ENCODE data around the gene SLC9A9.

SLC9A9 gene

DNA sequence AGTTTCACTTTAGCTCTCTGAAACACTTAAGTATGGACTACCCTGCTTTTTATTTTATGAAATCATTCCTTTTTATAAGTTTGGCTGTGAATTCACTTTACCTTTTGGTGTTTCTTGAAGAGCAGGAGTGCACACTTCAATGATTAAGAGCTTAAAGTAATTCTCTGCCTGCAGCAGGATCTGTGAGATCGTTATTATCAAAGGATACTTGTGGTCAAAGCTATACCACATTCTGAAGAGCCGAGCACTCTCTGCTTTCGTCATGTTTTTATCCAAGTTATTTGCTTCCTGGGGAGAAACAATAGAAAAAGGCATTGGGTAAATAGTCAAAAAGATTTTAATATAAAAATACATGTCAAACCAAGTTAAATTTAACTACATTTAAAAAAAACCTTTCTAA, 485.0 kb downstream of the SLC9A9 start:
- no peak for DNase-seq (ENCODE audit: low read depth in 2 of 2, low spot score in 1 of 2)

DNA sequence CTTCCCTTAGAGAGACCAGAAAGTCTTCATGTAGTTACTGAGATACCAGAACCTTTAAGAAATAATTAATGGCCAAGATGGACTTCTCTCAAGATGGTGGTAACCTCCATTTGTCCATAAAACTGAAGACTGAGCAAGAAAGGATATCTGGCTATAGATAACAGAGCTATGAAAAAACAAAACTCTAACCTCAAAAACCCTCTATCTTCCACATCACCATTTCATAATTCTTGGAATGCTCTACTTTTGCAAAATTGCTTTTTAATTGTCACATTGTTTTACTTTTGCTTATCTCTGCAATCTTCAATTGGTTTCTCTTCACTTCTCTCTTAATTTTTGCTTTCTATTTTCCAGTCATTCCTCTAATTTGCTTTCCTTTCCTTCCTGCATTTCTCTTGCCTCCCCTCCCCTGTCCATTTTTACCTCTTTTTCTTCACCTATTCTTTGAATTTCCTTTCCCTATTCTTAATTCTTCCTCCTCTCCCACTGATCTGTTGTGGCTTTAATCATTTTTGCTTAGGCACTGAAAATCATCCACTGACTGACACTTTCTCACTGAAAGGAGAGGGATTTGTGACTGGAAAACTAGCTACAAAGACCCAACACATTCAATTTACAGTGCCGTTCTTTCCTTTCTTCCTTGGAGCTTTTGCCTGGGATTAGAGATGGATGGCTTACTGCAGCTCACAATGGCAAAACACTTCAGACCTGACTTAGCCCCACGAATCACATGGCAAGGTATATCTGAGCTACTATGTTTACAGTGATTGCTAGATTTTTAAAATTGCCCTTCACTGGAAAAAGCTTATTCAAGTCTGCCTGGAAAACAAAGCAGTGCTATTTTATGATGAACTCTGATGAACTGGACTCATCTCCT, 485.9 kb downstream of the SLC9A9 start:
- no peak for DNase-seq (ENCODE audit: low read depth in 2 of 2, low spot score in 1 of 2)

DNA sequence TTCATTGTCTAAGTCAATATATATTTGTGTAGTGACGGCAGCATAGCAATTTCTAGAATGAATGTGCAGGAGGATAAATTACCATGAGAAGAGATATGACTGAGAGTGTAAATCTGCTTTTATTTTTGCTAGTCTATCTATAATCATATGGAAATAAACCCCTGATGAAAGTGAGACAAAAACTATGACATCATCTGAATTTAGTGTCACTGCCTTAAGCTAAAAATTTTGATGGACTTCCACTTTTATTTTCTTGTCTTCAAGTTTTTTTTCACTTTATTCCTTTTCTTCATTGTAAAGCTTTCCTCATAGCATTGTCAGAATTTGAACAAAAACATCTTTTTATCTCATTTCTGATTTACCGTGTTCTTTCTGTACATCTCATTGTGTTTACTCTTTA, 486.7 kb downstream of the SLC9A9 start:
- no peak for DNase-seq (ENCODE audit: low read depth in 2 of 2, low spot score in 1 of 2)

DNA sequence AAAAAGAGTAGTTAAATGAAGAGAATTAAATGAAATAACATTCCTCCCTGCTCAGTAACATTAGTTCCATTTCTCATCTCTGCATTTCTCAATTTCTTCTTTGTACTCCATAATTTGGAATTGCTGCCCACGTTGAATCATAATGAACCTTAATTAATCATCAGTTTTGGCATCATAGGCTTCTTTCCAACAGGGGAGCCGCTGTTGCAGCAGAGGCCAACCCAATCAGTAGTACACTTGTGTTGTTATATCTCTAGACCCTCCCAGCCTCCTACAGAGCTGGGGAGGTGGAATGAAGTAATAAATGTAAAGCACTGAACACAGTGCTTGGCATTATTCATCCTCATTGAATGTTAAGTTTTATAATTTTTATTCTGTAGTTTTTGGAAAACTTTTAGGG, 488.0 kb downstream of the SLC9A9 start:
- DNase-seq (ENCODE audit: low read depth in 2 of 2, low spot score in 1 of 2): no peak

DNA sequence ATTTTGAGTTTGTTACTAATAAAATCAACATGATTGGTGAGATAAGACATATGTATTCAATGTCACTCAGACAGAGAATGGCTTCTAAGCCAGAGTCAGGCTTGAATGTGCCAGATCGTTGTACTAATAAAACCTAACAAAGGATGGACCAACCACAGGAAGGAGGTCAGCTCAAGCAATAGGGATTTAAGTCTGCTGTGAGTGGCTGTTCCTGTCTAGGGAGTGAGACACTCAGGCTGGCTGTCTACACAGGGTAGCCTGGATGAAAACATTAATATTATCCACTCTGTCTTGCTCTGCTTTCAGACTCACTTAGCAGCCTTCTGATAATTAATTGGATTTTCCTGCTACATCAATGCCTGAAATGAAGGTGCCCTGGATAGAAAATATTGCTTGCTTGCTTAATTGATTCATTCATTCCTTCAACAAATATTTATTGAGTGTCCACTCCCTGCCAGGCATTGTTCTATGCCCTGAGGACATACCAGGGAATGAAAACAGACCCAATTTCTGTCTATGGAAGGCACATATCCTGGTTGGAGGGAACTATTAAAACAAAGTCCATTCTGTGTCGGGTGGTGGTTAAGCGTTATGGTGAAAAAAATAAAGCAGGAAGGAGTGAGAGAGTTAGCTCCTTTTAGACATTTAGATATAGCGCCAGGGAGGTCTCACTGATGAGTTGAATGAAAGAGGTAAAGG, 489.3 kb downstream of the SLC9A9 start:
- DNase-seq (ENCODE audit: low read depth in 2 of 2, low spot score in 1 of 2): no peak

DNA sequence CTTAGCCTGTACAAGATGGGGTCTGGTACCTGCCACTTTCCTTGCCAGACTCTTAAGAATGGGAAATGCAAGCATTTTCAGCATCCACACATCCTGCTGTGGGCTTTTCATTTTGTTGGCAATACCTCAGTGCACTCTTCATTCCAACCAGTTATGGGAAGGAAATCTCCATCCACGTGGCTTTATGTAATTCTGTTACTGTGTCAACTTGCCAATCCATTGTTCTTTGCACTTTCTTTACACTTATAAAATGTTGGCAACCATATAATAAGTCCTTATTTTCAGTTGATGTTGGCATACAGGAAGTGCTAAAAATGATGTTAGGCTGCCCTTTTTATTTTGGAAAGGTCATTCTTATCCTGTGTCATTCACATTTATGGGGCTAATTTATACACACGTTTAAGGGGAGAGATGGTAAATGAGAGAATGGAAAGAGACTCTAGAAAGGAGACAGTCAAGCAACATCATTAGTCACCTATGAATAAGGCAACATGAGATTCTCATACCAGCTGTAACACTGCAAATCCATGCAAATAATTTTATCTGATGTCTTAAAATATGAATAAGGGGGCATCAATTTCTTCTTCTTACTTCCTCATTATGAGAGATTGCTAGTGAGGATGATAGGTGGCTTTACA, 490.0 kb downstream of the SLC9A9 start:
- no peak for DNase-seq (ENCODE audit: low read depth in 2 of 2, low spot score in 1 of 2)

DNA sequence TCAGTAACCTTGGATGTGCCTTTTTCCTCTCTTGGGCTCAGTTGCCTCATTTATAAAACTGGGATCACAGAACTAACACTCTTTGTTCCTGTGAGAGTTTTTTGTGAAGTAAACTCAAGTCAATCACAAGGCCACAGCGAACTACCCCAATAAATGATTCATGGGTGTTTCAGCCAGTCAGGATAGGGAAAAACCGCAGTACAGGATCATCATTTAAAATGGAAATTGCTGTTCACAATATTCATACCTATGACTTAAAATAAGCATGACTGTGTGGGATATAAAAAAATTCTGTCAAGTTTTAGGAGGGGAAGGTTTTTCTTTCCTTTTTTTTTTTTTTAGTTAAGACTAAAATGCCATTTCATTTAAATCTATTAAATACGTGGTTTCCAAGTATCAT, 490.6 kb downstream of the SLC9A9 start:
- DNase-seq (ENCODE audit: low read depth in 2 of 2, low spot score in 1 of 2): no peak

DNA sequence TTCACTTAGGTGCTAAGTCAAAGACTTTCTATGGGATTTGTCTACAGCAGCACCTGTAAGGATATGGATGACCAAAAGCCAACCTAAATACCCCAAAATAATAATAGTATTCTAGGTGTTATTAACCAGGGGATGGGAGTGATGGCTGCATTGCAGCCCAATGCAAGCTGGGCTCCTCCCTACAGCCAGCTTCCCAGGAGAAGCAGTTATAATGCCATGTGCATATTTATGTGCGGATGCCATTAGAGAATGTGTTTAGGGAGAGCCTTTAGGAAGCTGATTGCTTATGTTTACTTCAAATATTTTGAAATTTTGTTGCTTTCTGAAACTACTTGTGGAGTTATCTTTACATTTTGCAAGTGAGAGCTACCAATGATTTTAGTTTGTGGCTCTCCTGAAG, 491.4 kb downstream of the SLC9A9 start:
- no peak for DNase-seq (ENCODE audit: low read depth in 2 of 2, low spot score in 1 of 2)

DNA sequence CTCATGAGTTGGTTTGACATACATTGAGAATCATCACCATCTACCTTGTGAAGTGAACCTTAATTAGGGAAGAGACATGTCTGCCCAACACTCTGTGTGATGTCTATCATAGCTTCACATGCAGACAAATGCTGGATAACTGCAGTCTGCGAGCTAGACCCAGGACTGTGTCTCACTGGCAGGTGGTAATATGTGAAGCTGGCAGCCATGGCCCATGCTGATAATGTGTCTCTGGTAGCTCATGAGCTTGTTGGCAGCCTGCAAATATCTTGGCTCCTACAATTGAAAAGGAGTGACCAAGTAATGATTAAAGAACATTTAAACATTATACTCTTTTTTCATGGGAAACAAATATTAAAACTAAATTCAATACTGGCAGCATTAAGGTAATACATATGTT, 493.9 kb downstream of the SLC9A9 start:
- no peak for DNase-seq (ENCODE audit: low read depth in 2 of 2, low spot score in 1 of 2)

DNA sequence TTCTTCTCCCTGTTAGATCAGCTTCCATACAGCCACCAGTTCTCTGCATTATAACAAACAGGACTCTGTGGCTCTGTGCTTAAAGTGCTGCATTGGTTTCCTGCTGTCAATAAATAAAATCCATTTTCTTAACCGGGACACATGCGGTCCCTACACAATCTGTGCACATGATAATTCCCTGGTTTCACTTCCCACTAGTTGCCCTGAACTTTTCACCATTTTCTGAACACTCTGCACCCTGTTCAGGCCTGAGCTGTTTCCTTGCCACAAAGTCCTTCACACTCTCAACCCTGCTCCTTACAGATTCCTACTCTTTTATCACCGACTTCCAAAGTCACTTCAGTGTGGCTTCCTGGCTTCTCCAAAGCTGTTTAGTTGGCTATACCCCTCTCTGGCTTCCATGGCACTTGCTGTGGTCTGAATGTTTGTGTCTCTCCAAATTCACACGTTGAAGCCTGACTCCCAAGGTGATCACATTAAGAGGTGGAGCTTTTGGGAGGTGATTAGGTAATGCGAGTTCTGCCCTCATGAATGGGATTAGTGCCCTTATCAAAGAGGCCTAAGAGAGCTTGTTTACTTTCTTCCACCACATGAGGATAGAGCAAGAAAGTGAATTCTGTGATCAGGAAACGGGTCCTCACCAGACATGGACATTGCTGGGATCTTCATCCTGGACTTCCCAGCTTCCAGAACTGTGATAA, 495.3 kb downstream of the SLC9A9 start:
- no peak for DNase-seq (ENCODE audit: low read depth in 2 of 2, low spot score in 1 of 2)

DNA sequence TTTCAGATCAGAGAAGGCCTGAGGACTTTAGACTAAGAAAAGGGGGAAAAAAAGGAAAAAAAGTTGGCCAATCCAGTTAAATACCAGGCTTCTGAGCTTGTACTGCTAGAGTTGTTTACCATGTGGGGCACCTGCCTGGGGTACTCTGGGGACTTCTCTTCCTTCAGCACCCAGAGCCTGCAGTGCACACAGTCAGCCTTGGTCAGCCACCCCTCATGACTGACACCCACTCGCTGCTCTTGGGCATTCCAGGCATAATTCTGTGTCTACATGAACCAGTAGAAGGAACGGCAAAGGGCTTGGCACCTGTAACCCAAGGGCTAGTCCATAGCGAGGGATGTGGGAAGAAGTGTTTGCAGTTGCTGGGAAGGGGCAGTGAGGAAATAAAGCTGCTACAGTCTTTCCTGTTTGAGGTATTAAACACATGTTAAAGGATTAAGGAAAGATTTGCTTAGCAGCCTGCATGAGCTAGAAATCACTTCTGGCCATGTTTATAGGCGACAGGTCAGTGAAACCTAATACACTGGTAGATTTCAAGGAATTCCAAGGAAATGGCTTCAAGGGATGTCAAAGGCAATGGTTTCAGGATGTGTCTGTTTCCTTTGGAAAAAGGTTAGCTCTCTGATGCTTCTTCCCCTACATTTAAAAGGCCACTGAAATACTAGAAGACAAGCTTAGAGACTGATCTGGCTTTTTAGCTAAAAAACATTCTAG, 496.2 kb downstream of the SLC9A9 start:
- DNase-seq (ENCODE audit: low read depth in 2 of 2, low spot score in 1 of 2): no peak

DNA sequence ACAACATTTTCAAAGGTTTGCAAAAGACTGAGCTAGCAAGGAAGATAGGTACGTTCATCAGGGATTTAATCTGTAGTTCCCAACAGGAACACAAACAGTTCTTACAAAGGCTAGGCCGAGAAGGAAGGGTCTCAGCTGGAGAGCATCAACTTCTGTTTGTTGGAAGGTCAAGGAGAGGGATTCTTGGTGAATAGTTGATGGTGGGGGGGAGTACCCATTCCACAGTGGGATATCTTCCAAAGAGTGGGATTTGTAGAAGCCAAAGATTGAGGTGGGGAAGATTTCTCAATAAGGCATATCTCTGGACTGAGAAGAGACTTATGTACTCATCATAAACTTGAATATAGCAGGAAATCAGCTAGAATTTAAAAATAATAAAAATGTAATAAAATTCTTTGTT, 496.9 kb downstream of the SLC9A9 start:
- no peak for DNase-seq (ENCODE audit: low read depth in 2 of 2, low spot score in 1 of 2)

DNA sequence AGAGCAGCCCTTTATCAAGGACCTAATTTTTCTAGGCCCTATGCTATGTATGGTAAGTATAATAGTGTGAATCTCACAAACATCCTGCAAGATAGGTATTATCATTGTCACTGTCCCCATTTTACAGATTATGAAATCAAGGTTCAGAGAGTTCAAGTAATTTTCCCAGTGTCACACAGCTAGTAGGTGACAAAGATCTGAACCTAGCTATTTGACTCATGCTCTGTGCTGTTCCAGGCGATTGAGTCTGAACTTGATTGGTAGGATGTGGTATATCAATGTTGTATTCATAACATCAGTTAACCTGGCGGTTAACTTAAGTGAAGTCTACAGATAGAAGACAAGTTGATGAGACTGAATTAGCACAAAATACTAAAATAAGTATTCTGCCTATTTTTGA, 498.8 kb downstream of the SLC9A9 start:
- no peak for DNase-seq (ENCODE audit: low read depth in 2 of 2, low spot score in 1 of 2)

DNA sequence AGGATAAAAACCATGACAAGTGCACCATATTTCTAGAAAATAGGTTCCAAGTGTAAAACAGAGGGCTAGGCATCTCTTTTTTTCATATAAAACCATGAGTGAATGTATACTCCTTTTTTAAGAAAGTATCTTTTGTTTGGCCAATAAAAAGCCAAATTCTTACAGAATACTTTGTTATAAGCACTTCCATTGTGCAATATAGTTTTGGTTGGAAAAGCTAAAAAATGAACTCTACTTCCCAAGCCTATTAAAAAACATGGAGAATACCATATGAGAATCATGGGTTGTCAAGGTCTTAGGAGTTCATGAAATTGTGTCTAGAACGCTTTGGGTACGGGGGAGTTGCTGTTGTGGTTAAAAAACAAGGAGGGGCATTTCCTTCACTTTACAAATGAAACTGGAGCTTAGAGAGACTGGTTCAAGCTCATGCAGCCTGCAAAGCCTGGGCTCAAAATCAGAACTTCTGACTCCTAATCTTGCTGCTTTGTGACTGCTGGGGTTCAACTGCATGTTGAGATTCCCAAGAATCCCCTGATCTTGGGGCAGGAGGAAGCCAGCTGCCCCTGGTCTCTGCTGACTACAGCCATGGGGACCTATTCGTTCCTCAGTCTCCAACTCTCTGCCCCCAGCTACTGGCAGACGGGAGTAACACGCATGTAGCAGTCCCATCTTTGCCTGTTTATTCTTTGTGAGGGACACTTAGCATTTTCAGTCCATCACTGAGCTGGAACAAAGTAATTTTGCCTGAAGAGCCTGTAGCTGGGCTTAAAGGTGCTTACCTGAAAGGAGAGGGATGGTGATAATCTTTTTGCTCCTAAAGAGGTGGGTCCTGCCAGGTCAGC, 499.6 kb downstream of the SLC9A9 start:
- DNase-seq (ENCODE audit: low read depth in 2 of 2, low spot score in 1 of 2): no peak

DNA sequence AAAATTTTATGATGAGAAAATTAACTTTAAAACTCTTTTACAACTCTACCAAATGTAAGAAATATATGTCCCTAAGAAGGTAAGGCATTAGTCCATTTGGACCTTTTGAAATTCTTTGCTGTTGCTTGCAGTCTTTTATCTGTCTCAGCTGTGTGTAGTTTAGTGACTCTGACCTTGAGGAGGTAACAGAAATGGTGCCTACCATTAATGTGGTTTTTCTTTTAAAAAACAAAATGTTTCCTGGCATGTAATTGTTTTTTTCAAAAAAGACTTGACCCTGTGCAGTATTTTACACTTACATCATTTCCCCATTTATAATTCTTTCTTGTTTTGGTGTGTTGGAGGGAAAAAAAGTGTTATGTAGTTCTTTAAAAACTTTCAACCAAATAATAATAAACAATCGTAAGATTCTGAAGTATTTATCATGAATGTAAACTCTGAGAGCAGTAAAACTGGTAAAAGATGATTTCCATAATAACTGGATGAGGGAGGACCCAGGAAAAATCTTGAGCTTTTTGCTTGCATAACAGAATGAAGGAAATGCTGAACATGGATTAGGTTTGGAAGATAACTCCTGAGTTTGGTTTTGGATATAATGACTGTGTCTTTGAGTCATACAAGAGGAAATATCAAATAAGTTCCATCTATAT, 503.6 kb downstream of the SLC9A9 start:
- DNase-seq (ENCODE audit: low read depth in 2 of 2, low spot score in 1 of 2): no peak

DNA sequence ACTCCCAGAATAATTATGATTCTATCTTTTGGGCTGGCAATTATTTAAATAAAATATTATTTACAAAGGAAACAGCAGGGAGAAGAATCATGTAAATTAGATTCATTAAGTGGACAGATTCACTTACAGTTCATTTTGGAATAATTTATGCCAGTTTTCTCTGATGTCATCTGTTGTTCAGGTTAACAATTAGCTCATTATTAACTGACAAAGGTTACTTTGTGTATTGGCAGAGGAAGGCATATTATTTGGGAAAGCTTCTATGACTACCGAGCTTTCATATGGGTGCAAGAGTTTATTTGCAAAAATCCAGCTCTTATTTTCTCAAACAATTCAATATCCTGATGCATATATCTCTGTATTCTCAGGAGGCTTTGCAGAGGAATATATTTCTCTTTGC, 504.3 kb downstream of the SLC9A9 start:
- DNase-seq (ENCODE audit: low read depth in 2 of 2, low spot score in 1 of 2): no peak

DNA sequence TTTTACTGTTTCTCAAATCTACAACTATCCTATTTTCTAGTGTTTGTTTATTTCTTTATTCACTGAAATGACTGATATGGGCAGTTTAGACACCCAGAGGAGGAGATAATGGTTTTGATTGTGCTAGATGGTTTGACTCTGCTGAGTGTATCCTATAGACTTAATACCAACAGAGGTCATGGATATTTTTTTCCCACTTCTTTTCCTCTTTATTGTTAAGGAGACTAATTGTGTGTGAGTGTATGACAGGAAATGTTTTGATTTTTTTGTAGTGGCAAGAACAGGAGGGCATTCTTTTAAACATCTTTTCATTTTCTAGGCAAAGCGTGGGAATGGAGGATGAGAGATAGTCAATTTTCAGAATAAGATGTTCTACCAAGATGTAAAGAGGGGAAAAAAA, 505.2 kb downstream of the SLC9A9 start:
- DNase-seq (ENCODE audit: low read depth in 2 of 2, low spot score in 1 of 2): no peak

DNA sequence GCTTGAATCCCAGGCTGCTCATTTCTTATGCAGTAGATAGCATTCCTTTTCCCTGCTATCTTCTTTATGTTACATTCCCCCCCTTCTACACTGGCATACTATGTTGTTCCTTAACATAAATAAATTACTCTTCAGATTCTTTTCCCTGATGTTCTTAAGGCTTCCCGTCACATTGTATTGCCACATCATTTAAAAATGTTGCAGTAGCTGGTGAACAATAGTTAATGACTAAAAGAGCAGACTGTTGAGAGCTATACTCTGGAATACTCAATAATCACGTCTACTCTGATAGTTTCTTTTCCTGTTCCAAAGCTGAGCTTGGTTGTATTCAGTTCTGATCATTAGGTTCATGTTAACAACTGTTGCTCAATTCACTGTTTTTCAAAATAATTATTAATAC, 508.8 kb downstream of the SLC9A9 start:
- no peak for DNase-seq (ENCODE audit: low read depth in 2 of 2, low spot score in 1 of 2)

DNA sequence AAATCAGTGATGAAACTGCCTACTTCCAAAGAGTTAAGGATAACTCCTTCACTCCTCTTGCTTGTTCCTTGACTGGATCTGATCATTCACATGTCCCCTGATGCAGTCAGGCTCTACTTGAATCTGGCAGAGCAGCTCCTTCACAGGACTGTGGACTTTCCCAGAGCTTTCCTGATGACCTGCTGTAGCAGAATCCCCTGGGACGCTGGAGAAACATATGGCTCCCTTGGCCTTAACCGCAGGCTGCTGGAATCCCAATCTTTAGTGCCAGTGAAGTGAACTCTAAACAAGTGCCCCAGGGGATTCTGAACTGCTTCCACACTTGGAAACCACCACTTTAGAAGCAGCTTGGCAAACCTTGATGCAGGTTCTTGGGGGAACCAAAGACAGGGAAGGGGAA, 510.9 kb downstream of the SLC9A9 start:
- no peak for DNase-seq (ENCODE audit: low read depth in 2 of 2, low spot score in 1 of 2)

DNA sequence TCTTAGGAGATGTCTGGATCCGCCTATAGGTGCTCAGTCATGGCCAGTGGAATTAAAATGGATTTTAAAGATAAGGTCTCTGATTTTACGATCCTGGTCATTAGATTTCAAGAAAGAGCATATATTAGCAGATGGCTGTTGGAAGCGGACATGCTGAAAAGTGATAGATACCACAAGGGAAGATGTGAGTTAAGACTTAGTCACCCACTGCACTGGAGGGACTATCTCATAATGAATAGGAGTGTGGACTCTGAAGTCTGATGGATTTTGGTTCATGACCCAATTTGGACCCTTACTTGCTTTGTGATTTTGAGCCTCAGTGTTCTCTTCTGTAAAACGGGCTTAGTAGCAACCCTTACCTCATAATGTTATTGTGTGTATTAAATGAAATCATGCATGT, 514.0 kb downstream of the SLC9A9 start:
- DNase-seq (ENCODE audit: low read depth in 2 of 2, low spot score in 1 of 2): no peak
